Peyer's patch (tissue), 4 donors: Measurements from ENCODE around the gene ADRM1.

Experiments used
- POLR2A ChIP-seq, 2 donors: fragments of 450-650 bp; IDR thresholded peaks; one replicate each; pipeline ENCODE4 v1.5.1; 2017; ENCODE audit warnings: antibody characterized with exemption in 2 of 2, mild to moderate bottlenecking in 2 of 2, moderate library complexity in 2 of 2
- TF ChIP-seq, protein P1 (sequence below), 6 experiments: fragments of 450-650 bp in 4 of 6; fragments of 200-600 bp in 2 of 6; sonication (generic) in 1 of 6; IDR thresholded peaks; one replicate each; pipeline ENCODE4 v1.5.1; 2017 to 2019; ENCODE audit warnings: antibody characterized with exemption in 6 of 6, mild to moderate bottlenecking in 3 of 6, moderate library complexity in 1 of 6

DNA sequence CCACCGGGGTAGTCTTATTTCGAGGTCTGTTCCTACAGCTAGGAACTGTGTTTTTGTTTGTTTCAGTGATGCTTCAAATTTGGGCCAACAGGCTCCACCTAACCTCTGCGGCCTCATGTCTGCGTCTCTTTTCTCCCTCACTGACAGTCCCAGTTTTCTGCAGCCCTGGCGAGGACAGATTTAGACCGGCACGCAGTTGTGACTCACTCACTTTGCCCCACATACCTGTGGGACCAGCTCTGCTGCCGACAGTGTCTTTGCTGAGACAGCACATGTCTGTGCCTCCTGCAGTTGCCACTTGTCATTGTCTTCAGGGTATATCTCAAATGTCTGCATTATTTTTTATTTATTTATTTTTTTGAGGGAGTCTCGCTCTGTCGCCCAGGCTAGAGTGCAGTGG, 35.3 kb upstream of the ADRM1 start:
- TF ChIP-seq, protein P1, sequence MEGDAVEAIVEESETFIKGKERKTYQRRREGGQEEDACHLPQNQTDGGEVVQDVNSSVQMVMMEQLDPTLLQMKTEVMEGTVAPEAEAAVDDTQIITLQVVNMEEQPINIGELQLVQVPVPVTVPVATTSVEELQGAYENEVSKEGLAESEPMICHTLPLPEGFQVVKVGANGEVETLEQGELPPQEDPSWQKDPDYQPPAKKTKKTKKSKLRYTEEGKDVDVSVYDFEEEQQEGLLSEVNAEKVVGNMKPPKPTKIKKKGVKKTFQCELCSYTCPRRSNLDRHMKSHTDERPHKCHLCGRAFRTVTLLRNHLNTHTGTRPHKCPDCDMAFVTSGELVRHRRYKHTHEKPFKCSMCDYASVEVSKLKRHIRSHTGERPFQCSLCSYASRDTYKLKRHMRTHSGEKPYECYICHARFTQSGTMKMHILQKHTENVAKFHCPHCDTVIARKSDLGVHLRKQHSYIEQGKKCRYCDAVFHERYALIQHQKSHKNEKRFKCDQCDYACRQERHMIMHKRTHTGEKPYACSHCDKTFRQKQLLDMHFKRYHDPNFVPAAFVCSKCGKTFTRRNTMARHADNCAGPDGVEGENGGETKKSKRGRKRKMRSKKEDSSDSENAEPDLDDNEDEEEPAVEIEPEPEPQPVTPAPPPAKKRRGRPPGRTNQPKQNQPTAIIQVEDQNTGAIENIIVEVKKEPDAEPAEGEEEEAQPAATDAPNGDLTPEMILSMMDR (IDR thresholded peaks at IDR 0.05) = no peak
- TF ChIP-seq POLR2A (IDR thresholded peaks at IDR 0.05) = no peak
